NCI-H748 (cell line): ENCODE measurements around the gene PLEKHM3.

Experiments used
- DNase-seq: peaks from one replicate; lab custom pipeline; 2025; ENCODE audit not compliant: unreplicated experiment; lab: John Stamatoyannopoulos, UW

Gene PLEKHM3

GRCh38 chr2:208025037-208025813 is at the start of gene PLEKHM3:
Gene PLEKHM3, minus strand, starts transcription at chr2:208025527. Its CDS starts 23,888 bp downstream, at chr2:208001639.
- peak; percentile 86 for DNase-seq

DNA sequence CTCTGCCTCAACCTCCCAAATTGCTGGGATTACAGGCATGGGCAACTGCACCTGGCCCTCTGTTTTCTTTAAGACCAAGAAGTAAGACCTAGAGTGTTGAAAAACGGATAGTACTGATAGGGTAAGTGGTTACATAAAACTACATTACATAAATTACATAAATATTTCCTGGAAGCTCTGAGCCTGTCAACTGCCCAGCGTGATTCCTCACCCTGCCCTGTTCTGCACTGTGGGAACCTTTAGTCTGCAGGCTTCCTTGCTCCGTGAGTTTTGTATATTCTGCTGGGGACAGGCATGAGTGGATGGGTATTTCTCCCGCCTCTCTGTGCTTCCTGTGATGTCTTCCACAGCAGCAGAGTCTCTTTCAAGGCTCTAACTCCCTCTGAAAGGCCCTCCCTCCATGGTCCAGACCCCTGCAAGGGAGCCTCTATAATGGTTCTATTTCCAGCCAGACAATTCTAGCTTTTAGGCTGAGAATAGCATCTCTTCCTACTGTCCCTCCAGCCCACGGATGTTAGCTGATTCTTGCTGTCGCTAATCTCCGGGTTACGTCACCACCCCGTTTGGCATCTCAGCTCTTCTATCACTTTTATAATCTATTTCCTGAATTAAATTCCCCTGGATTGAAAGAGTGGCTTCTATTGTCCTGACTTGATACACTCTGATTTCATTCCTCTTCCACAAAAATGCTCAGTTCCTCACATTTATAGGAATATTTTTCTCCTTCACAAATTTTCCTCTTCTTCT is 49.5 kb upstream of the PLEKHM3 start:
- DNase-seq, result no peak

DNA sequence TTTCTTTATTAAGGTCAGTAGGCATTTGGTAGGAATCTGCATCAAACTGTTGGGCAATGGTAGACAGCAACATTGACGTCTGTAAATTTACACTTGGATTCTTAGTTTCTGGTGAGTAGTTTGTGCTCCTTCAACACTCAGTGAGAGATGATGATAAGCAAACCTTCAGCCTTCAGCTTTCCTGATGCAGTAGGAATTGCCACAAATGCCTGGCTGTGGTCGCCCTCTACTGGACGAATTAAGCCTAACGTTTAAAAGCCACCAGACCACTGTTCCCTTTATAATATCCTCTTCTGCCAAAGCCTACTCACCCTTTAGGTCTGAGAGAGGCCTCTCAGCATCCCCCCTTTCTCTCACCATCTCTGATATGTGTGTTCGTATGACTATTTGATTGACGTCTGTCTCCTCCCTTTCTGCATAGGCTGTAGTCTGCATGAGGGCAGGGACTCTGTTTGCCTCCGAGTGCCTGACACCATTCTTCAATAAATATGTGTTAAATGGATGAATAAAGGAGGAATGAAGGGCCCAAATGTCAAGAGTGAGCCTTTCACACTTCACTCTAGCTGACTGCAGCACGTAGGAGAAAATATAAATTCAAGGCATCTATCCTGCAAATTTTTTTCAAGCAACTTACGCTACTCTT is 47.0 kb upstream of the PLEKHM3 start:
- peak; percentile 57 for DNase-seq

- no peak for DNase-seq
Observed at GRCh38 chr2:208069186-208069585, 43.9 kb upstream of the PLEKHM3 start.

GRCh38 chr2:208066016-208066415 is 40.7 kb upstream of the PLEKHM3 start:
- DNase-seq, result no peak

DNA sequence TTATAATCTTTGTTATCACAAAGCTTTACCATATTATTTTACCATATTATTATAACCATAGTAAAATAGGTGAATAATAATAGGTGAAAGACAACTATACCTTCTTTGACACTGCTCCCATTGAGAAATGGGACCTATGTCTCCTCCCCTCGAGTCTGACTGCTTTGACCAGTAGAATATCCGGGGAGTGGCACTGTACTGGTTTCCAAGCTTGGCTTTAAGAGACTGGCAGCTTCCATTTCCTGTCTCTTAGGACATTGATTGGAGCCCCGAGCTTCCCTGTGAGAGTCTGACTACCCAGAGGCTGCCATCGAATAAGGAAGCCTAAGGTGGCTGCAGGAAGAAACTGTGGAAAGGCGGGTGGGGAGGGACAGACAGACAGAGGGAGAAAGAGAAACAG is 40.1 kb upstream of the PLEKHM3 start:
- DNase-seq, result peak; percentile 11

- DNase-seq, result no peak
Observed at GRCh38 chr2:208064220-208064961, 39.1 kb upstream of the PLEKHM3 start.

- DNase-seq, result no peak
Observed at GRCh38 chr2:208062961-208063360, 37.6 kb upstream of the PLEKHM3 start.

- peak; percentile 72 for DNase-seq
Observed at GRCh38 chr2:208062113-208062512, 36.8 kb upstream of the PLEKHM3 start.

DNA sequence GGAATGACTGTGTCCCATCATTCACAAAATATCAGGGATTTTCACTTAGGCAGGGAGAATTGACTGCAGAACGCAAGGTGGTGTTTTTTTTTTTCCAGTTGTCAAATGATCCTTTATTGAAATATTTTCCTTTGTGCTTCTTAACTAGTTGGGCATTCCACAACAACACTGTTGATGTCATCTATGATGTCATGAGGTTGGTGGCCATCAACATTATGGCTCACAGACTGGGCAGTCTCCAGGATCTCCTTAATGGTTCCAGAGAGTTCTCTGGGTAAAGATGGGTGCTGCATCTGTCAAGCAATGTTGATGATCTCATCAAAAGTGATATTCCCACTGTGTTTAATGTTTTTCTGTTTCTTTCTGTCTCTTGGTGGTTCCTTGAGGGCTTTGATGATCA is 31.8 kb upstream of the PLEKHM3 start:
- DNase-seq, result no peak

DNA sequence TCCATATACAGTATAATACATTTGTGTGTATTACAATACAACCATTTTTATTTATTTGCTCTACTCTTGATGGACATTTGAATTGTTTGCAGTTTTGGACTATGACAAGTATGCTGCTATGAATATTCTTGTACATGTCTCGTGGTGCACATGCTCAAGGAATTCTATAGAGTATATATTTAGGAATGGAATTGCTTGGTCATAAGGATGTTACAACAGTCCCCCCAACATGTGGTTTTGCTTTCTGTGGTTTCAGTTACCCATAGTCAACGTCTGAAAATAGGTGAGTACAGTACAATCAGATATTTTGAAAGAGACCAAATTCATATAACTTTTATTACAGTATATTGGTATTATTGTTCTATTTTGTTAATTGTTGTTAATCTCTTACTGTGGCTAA is 24.1 kb upstream of the PLEKHM3 start:
- no peak for DNase-seq

DNA sequence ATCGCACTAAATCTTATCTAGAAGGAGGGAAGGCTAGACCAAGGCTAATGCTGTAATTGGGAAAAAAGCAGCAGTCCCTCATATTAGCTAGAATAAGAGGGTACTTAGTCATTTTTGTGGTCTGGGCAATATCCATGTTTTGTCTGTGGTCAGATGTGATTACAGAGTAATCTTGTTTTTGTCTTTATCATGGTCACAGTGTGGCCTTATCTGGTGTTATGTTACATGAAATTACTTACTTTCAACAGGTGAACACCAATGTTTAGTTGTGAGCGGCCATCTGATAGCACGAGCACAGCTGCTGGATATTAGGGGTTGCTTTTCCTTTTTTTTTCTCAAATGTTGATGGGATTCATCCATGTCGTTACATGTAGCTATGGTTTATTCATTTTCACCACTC is 23.7 kb upstream of the PLEKHM3 start:
- DNase-seq, result peak; percentile 25

DNA sequence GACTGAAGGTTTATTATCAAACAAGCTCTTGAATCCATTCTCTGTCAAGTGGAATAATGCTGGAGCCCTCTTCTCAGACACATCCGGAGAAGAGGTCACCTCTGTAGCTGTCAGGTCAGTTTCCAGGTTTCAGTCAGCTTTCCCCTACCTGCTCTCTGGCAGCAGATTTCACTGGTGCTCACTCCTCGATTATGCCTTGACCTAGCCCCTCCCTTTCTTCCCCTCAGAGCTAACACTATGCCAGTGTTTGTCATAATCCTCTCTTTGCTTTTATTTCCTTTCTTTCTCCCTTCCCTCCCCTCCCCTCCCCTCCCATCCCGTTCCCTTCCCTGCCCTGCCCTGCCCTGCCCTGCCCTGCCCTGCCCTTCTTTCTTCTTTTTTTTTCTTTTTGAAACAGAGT is 22.5 kb upstream of the PLEKHM3 start:
- DNase-seq, result no peak

DNA sequence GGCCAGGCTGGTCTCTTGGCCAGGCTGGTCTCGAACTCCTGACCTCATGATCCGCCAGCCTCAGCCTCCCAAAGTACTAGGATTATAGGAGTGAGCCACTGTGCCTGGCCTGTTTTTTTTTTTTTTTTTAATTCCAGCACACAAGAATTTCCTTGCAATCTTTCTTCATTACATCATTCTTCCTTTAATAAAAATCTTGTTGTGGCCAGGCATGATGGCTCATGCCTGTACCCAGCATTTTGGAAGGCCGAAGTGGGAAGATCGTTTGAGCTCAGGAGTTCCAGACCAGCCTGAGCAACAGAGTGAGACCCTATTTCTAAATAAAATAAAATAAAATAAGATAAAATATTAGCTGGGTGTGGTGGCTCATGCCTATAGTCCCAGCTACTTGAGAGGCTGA is 21.4 kb upstream of the PLEKHM3 start:
- no peak for DNase-seq

DNA sequence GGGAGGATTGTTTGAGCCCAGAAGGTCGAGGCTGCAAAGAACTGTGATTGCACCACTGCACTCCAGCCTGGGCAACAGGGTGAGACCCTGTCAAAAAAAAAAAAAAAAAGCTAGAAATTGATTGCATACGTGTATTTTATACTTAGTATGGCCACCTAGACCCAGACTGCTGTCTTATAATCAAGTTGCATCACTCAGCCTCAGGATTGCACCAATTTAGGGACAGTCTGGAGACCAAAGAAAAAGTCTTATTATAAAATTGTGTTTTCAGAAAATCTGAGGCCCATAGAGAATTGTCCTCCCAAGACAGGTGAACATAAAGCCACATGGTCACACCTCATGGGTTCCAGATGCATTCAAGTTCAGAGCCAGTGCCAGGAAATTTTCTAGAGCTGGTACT is 17.1 kb upstream of the PLEKHM3 start:
- DNase-seq, result no peak

DNA sequence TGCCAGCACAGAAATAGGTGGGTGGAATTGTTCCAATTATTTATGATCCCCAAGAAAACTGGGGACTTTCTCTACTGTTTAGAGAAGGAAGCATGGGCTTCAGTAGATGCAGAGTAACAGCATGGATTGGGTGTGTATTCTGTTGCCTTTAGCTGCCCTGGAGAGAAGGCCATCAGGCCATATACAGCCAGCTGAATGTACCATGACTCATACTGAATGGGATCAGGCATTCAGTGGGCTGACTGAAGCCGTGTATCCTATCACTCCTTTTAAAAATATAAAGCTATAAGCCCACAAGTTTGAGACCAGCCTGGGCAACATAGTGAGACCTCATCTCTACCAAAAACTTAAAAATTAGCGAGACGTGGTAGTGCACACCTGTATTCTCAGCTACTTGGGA is 16.7 kb upstream of the PLEKHM3 start:
- DNase-seq, result no peak

GRCh38 chr2:208040199-208041171 is 15.2 kb upstream of the PLEKHM3 start:
- DNase-seq, result peak; percentile 54

DNA sequence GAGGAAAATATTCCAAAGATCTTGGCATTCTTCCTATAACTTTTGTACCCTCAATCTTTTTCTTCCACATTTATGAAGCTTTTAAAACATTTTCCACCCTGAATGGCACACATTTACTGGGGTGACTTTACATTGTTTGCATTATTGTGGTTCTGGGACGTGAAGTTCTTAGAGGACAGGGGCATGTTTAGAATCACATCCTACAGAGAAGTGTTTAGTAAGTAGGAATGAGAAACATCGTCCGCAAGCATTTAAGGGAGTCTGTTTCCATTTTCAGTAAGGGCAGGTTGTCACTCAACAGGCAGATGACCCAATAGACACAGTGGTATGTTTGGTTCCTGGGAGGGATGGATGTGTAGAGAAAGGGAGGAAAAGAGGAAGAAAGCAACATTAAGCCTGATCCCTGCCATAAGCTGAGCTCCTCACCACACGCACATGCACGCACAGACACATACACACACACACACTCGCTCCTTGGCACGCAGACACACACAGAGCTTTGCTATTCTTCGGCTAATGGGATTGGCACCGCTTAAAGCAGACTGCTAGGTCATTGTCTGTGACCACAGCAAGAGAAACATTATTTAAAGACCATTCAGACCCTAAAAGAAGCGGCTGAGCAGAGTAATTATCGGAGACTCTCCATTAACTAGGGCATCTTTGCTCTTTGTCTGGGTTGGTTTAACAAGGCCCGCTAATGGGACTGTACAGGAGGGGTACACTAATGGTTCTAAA is 14.2 kb upstream of the PLEKHM3 start:
- no peak for DNase-seq
